Stomach (tissue), 4 donors: Measurements from ENCODE around the gene LIFR.

Source experiments
- EP300 ChIP-seq: sonication (generic); formaldehyde crosslinking; IDR thresholded peaks from one replicate; pipeline ENCODE4 v1.6.1; 2017; ENCODE audit warnings: antibody characterized with exemption
- POLR2A ChIP-seq, 4 donors: fragments of 450-650 bp; IDR thresholded peaks; one replicate each; pipeline ENCODE4 v1.6.1; 2016; ENCODE audit warnings: antibody characterized with exemption in 4 of 4, control low read depth in 2 of 4, mild to moderate bottlenecking in 1 of 4, moderate library complexity in 1 of 4
- POLR2AphosphoS5 ChIP-seq, 3 donors: sonication (generic); formaldehyde crosslinking; IDR thresholded peaks; one replicate each; pipeline ENCODE4 v1.6.1; 2016; ENCODE audit warnings: antibody characterized with exemption in 3 of 3
- TF ChIP-seq, protein P1 (sequence below), 7 experiments: fragments of 450-650 bp in 4 of 7; fragments of 200-600 bp in 3 of 7; sonication (generic) in 3 of 7; IDR thresholded peaks; one replicate each; pipeline ENCODE4 v1.5.1; 2016 to 2019; ENCODE audit warnings: antibody characterized with exemption in 7 of 7, control low read depth in 2 of 7, mild to moderate bottlenecking in 1 of 7

DNA sequence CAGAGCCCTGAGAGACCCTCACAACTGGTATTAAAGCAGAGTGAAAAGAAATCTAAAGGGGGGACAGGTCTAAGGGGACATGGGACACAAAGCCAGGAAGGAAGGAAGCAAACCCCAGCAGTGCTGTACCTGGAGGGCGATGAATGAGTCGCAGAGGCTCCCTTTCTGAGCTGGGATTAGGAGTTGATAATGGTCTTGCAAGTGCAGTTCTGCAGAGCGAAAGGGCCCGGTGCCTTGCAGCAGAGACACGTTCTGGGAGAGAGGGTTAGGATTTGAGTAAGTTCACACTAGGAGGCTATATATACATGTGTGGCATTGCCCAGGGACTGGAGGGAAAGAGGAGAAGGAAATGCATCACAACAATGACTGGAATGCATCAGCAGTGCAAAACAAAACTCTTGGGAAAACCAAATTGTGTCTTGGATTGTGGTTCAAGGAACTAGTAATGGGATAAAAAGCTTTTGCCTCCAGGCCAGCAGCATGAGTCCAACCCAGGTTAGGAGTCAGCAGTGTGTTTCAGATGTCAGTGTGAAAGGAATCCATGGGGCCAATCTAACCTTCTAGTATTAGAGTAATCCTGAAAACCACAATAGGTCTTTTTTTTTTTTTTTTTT lies 38.8 kb upstream of the LIFR start:
- TF ChIP-seq POLR2AphosphoS5 (IDR thresholded peaks at IDR 0.05) (no peak), EP300 (no peak), POLR2A (IDR thresholded peaks at IDR 0.05) (no peak)
- TF ChIP-seq, protein P1, sequence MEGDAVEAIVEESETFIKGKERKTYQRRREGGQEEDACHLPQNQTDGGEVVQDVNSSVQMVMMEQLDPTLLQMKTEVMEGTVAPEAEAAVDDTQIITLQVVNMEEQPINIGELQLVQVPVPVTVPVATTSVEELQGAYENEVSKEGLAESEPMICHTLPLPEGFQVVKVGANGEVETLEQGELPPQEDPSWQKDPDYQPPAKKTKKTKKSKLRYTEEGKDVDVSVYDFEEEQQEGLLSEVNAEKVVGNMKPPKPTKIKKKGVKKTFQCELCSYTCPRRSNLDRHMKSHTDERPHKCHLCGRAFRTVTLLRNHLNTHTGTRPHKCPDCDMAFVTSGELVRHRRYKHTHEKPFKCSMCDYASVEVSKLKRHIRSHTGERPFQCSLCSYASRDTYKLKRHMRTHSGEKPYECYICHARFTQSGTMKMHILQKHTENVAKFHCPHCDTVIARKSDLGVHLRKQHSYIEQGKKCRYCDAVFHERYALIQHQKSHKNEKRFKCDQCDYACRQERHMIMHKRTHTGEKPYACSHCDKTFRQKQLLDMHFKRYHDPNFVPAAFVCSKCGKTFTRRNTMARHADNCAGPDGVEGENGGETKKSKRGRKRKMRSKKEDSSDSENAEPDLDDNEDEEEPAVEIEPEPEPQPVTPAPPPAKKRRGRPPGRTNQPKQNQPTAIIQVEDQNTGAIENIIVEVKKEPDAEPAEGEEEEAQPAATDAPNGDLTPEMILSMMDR (IDR thresholded peaks at IDR 0.05), result no peak
